HG03039 (cell line): ENCODE data around the gene PLXND1.

Experiments
- ATAC-seq: cut with Tn5 transposase; IDR thresholded peaks from one replicate; pipeline ENCODE4 v1.9.1; 2021; ENCODE audit warnings: mild to moderate bottlenecking, moderate library complexity; ENCODE audit not compliant: unreplicated experiment

Gene PLXND1

GRCh38 chr3:129564981-129565644, 41.4 kb downstream of the PLXND1 start:
- no peak for ATAC-seq

GRCh38 chr3:129563850-129564535, 42.5 kb downstream of the PLXND1 start:
- no peak for ATAC-seq

DNA sequence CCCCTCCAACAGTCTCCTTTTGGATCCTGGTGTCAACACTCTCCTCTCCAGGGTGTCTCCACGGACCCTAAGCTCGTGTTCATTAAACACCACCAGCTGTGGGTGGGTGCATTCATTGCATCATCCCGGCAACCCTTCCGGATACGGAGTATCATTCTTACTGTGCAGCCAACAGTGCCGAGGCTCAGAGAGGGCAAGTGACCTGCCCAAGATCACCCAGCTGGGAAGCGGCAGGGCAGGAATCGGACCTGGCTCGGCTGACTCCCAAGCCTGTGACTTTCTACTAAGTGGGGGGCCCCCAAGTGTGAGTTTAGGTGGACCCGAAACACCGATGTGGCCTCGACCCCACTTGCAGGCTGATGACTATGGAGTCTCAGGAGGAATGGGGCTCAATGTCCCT, 43.1 kb downstream of the PLXND1 start:
- ATAC-seq: no peak

- ATAC-seq: no peak
These were observed 43.7 kb downstream of the PLXND1 start for GRCh38 chr3:129562803-129563202.

GRCh38 chr3:129561619-129562248, 44.7 kb downstream of the PLXND1 start:
- ATAC-seq: no peak

DNA sequence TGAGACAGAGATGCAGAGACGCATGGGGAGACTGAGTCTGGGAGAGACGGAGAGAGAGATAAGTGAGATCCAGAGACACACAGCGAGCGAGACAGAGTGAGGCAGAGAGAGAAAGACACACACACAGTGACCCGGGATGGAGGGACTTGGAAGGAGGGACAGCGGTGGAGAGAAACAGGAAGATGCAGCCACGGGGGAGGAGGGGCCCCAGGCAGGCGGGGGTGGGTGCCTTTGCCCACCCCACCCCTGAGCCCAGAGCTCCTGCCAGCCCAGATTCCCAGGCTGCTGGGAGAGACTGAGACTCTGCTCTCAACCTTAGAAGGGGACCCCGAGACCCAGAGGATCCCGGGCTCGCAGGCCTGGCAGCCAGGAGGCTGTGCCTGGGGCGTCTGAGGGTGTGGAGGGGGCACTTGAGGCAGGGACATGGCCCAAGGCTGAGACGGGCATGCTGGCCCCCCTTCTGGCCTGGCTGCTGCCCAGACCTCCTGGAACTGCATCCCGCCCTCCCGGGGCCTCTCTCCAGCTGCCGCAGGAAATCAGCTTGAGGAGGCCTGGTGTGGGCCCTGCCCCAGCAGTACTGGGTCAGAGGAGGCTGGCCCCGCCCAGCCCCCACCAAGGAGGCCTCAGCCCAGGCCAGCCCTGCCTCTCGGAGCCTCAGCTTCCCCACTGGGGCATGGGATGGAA, 45.4 kb downstream of the PLXND1 start:
- ATAC-seq: no peak

- ATAC-seq: no peak
These were observed 46.1 kb downstream of the PLXND1 start for GRCh38 chr3:129560269-129560787.

- ATAC-seq: no peak
These were observed 46.9 kb downstream of the PLXND1 start for GRCh38 chr3:129559565-129560079.

GRCh38 chr3:129558772-129559564, 47.5 kb downstream of the PLXND1 start:
- ATAC-seq: no peak

DNA sequence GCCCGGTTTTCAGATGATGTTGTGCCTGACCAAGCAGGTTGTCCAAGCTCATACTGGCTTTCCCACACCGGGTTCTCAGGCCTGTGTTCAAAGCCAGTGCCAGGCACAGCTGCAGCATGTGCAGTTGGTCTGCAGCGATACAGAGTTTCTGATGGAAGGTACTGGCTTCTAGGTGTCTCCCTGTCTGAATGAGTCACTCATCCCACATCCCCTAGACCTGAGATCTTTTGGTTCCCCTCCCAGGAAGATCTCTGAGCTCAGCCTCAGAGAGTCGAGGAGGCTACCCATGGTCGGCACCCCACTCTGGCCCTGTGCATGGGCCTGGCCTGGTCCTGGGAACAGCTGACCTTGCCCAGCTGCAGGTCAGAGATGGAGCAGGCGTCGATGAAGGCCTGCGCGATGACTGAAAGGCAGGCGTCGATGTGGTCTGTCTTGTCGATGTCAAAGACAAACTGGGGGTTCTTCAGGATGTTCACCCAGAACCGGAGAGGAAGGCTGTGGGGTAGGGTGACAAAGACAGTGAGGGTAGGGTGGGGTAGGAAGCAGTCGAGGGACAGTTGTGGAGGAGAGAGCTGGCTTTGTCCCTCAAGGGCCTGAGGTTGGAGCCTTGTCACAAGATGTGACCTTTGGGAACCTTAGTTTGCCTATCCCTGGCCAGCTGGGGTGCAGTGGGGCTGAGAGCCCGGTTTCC, 48.2 kb downstream of the PLXND1 start:
- no peak for ATAC-seq

GRCh38 chr3:129557548-129557894, 49.0 kb downstream of the PLXND1 start:
- no peak for ATAC-seq

- ATAC-seq: no peak
These were observed 49.5 kb downstream of the PLXND1 start for GRCh38 chr3:129556890-129557547.

GRCh38 chr3:129556358-129556695, 50.1 kb downstream of the PLXND1 start:
- ATAC-seq: no peak

DNA sequence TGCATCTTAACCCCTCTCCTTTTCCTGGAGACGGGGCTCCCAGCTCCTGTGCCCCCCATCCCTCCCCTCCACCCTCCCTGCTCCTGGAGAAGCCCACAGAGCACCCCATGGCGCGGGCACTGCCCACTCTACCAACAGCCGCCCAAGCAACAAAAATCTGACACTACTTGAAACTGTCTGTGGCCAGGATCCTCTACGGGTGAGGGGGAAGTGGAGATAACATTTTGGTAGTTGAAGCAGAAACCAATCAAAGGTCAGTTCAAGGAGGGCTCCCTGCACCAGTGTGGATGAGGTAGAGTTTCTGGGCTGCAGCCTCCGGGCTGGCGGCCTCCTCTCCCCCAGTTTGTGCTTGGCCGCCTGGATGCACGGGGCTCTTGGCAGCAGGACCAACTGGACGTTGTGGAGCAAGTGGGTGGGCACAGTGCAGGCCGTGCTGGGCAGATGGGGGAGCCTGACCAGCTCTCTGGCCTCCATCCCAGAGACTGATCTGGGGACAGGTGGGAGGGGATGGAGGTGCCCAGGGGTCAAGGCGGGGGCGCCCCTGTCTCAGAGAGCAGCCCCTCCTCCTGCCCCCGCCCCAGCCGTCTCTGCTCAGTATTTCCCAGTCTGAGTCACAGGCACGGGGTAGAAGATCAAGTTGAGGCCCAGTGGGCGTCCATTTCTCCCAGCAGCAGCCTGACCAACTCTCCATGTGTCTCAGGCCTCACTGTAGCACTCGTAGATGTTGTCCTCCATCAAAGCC, 50.7 kb downstream of the PLXND1 start:
- no peak for ATAC-seq

GRCh38 chr3:129555153-129555550, 51.3 kb downstream of the PLXND1 start:
- ATAC-seq: no peak

GRCh38 chr3:129554356-129555152, 51.9 kb downstream of the PLXND1 start:
- no peak for ATAC-seq

DNA sequence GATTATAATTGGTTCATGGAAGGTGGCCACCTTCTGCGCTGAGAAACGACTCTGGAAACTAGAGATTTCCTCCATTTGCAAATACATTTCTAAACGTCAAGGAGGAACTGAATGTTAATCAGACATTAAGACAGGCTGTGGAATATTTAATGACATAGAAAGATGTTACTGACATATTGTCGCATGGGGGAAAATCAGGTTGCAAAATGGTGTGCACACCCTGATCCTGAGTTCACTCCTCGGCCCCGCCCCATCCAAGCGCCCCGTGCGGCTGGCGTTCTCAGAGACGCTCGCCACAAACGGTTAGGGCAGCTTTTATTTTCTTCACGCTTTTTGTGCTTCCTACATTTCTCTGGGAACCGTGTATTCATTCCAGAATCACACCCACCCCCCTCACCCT, 52.8 kb downstream of the PLXND1 start:
- ATAC-seq: no peak

DNA sequence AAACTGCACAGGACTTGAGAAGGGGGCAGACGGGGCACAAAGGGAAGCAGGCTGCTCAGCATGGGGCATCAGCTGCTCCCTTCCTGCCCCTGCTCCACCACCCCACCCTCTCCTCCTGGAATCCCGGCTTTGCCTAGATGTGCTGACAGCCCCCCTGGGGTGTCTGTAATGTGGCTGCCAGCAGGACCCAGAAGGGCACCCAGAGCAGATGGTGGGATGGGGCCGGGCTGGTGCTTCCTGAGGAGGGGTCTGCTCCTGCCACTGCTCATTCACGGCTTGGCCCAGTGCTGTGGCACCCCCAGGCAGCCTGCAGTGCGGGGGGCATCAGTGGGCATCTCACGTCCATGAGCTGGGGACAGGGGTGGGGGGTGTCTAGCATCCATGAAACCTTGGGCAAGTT, 53.3 kb downstream of the PLXND1 start:
- ATAC-seq: no peak
